PC-3 (cell line): ENCODE data around the gene XPR1. TPM values are rescaled to one million over a fixed set of nuclear protein-coding genes. Genes with fewer than 3 reads are reported as not detected.

ENCODE experiments used
- ATAC-seq: fragments of 200-7000 bp; cut with Tn5 transposase; 2 replicates; pipeline ENCODE4 v1.9.1; 2020; ENCODE audit warnings: mild to moderate bottlenecking, moderate library complexity
- BruUV-seq: library from RNA; stranded (reverse); fragments of 400-500 nt; replicated peaks from 2 replicates; lab custom pipeline; 2021; lab: Mats Ljungman, UMichigan
- CTCF ChIA-PET: fragments of 300-600 bp; sonication (Branson Sonifier 250); formaldehyde crosslinking; loops from one replicate; lab custom pipeline; 2022; ENCODE audit warnings: antibody characterized with exemption; lab: Charles Lee
- POLR2A ChIA-PET: fragments of 300-600 bp; sonication (Branson Sonifier 250); formaldehyde crosslinking; loops from one replicate; lab custom pipeline; 2022; ENCODE audit warnings: antibody characterized with exemption; ENCODE audit not compliant: unreplicated experiment; lab: Charles Lee
- DNase-seq: peaks from one replicate; pipeline ENCODE4 v3.0.0-alpha.2; 2015
- H2AFZ ChIP-seq: fragments of 300-600 bp; sonication (generic); 2 replicates; pipeline ENCODE4 v1.6.0; 2016; ENCODE audit warnings: antibody characterized with exemption, low read length
- H3F3A ChIP-seq: fragments of 300-600 bp; sonication (generic); one replicate; pipeline ENCODE4 v1.6.0; 2017; ENCODE audit warnings: antibody characterized with exemption, low read length, control low read depth, mild to moderate bottlenecking; ENCODE audit not compliant: unreplicated experiment
- H3K27ac ChIP-seq: fragments of 300-600 bp; sonication (generic); 2 replicates; pipeline ENCODE4 v1.5.1; 2016; ENCODE audit warnings: mild to moderate bottlenecking, low read length
- H3K27me3 ChIP-seq: fragments of 300-600 bp; sonication (generic); 2 replicates; pipeline ENCODE4 v1.6.1; 2016; ENCODE audit warnings: low read length, mixed read lengths
- H3K36me3 ChIP-seq: fragments of 300-600 bp; sonication (generic); 2 replicates; pipeline ENCODE4 v1.6.1; 2016; ENCODE audit warnings: low read depth, mixed run types, low read length, mixed read lengths
- H3K4me1 ChIP-seq: fragments of 300-600 bp; sonication (generic); 2 replicates; pipeline ENCODE4 v1.5.1; 2016; ENCODE audit warnings: low read length; ENCODE audit not compliant: insufficient read depth
- H3K4me2 ChIP-seq: fragments of 300-600 bp; sonication (generic); 2 replicates; pipeline ENCODE4 v1.6.0; 2016; ENCODE audit warnings: low read length
- H3K4me3 ChIP-seq: fragments of 300-600 bp; sonication (generic); 2 replicates; pipeline ENCODE4 v1.5.1; 2016; ENCODE audit warnings: mild to moderate bottlenecking, low read length, mixed read lengths
- H3K79me2 ChIP-seq: fragments of 300-600 bp; sonication (generic); 2 replicates; pipeline ENCODE4 v1.6.1; 2017; ENCODE audit warnings: low read length, mixed read lengths
- H3K9ac ChIP-seq: fragments of 300-600 bp; sonication (generic); 2 replicates; pipeline ENCODE4 v1.6.0; 2016; ENCODE audit warnings: mild to moderate bottlenecking, low read length
- H3K9me2 ChIP-seq: fragments of 300-600 bp; sonication (generic); replicated peaks from 2 replicates; pipeline ENCODE4 v1.6.1; 2016; ENCODE audit warnings: mixed run types, low read length, mixed read lengths
- H3K9me3 ChIP-seq: fragments of 300-600 bp; sonication (generic); 2 replicates; pipeline ENCODE4 v1.6.1; 2016; ENCODE audit warnings: low read length, mixed read lengths
- H4K20me1 ChIP-seq: fragments of 300-600 bp; sonication (generic); 2 replicates; pipeline ENCODE4 v1.6.1; 2016; ENCODE audit warnings: low read length, mixed read lengths
- CTCF ChIP-seq: fragments of 300-600 bp; sonication (generic); conservative IDR thresholded peaks from 2 replicates; pipeline ENCODE4 v1.5.1; 2017; ENCODE audit warnings: antibody characterized with exemption, low read depth, mild to moderate bottlenecking, low read length
- EZH2 ChIP-seq: fragments of 300-600 bp; sonication (generic); IDR thresholded peaks from one replicate; pipeline ENCODE4 v1.6.1; 2017; ENCODE audit warnings: antibody characterized with exemption, mild to moderate bottlenecking, low read length; ENCODE audit not compliant: unreplicated experiment
- EZH2phosphoT487 ChIP-seq: fragments of 300-600 bp; sonication (generic); IDR thresholded peaks from 2 replicates; pipeline ENCODE4 v1.6.1; 2018; ENCODE audit warnings: mild to moderate bottlenecking, antibody characterized with exemption, low read length, borderline replicate concordance
- intact Hi-C: fragments of 100-400 bp; cut with micrococcal nuclease; formaldehyde crosslinking; loops from 2 replicates; pipeline ENCODE4 v1.9.0; 2023
- total RNA-seq: library from RNA; depleted of rRNA; stranded (reverse); fragments of >200 nt; gene quantifications from 2 replicates; pipeline ENCODE4 v1.2.3, GENCODE V29; 2014

The XPR1 gene
- total RNA-seq, 1 experiment from 2014 or later: 8.2 TPM

GRCh38 chr1:180646093-180646492, 14.3 kb downstream of the XPR1 start:
- ChIA-PET CTCF (interaction anchor here (0.6 kb wide), 1 partner anchor 14 kb away, joined by 4 read pairs; the partner anchor contains the start of gene XPR1), POLR2A (no interaction called here)
- no peak overlapping the region for H2AFZ ChIP-seq
- no peak overlapping the region for H3K4me2 ChIP-seq
- no peaks in the 10 kb centered on the region for H3K9me3 ChIP-seq
- no peak for TF ChIP-seq EZH2
- no peak for TF ChIP-seq CTCF
- no peak for TF ChIP-seq EZH2phosphoT487
- no peak overlapping the region for H3K4me3 ChIP-seq
- H3K9ac ChIP-seq: no peak overlapping the region
- DNase-seq (no peak), ATAC-seq (no peak)
- no peaks in the 10 kb centered on the region for H3K27me3 ChIP-seq
- no TSS peak for BruUV-seq
- no peaks in the 10 kb centered on the region for H3K9me2 ChIP-seq
- no peaks in the 10 kb centered on the region for H3K79me2 ChIP-seq
- H4K20me1 ChIP-seq: no peaks in the 10 kb centered on the region
- intact Hi-C loops: no loop called here
- H3K36me3 ChIP-seq: no peaks in the 10 kb centered on the region
- H3K4me1 ChIP-seq: no peaks in the 10 kb centered on the region
- H3F3A ChIP-seq: no peaks in the 10 kb centered on the region
- no peak overlapping the region for H3K27ac ChIP-seq

- POLR2A ChIA-PET: no interaction called here
These were observed 14.7 kb downstream of the XPR1 start for GRCh38 chr1:180646547-180646946.

More at GRCh38 chr1:180646547-180646946, 14.7 kb downstream of the XPR1 start:
- Histone ChIP-seq H3K27me3 (no peaks in the 10 kb centered on the region), H2AFZ (no peak overlapping the region), H3F3A (no peaks in the 10 kb centered on the region), H3K4me3 (no peak overlapping the region), H3K4me1 (no peaks in the 10 kb centered on the region), H3K9ac (no peak overlapping the region), H4K20me1 (no peaks in the 10 kb centered on the region), H3K27ac (no peak overlapping the region), H3K4me2 (no peak overlapping the region), H3K79me2 (no peaks in the 10 kb centered on the region), H3K36me3 (no peaks in the 10 kb centered on the region), H3K9me2 (no peaks in the 10 kb centered on the region), H3K9me3 (no peaks in the 10 kb centered on the region)
- intact Hi-C loops: no loop called here
- TF ChIP-seq EZH2: no peak
- no peak for TF ChIP-seq CTCF
- TF ChIP-seq EZH2phosphoT487: no peak
- BruUV-seq: no TSS peak
- DNase-seq (no peak), ATAC-seq (no peak)
- CTCF ChIA-PET: no interaction called here
